Measurements from ENCODE around the gene LYSMD4.

LYSMD4 gene

GRCh38 chr15:99731336-99732123 lies 1.7 kb downstream of the LYSMD4 start:
- no peak for DNase-seq

- peak; percentile 4 for DNase-seq
These were observed 3.3 kb downstream of the LYSMD4 start for GRCh38 chr15:99729920-99730319.

- no peak for DNase-seq
These were observed 3.9 kb downstream of the LYSMD4 start for GRCh38 chr15:99729327-99729726.

GRCh38 chr15:99728916-99729315 lies 4.3 kb downstream of the LYSMD4 start:
- DNase-seq: no peak

- no peak for DNase-seq
These were observed 5.5 kb downstream of the LYSMD4 start for GRCh38 chr15:99727733-99728132.

GRCh38 chr15:99727330-99727729 lies 5.9 kb downstream of the LYSMD4 start:
- no peak for DNase-seq

- no peak for DNase-seq
These were observed 6.9 kb downstream of the LYSMD4 start for GRCh38 chr15:99726333-99726732.

GRCh38 chr15:99722406-99722805 lies 10.8 kb downstream of the LYSMD4 start:
- DNase-seq: no peak

- no peak for DNase-seq
These were observed 11.3 kb downstream of the LYSMD4 start for GRCh38 chr15:99721896-99722295.

- DNase-seq: no peak
These were observed 12.0 kb downstream of the LYSMD4 start for GRCh38 chr15:99721104-99721778.

GRCh38 chr15:99720533-99720932 lies 12.7 kb downstream of the LYSMD4 start:
- no peak for DNase-seq

GRCh38 chr15:99719096-99719541 lies 14.1 kb downstream of the LYSMD4 start:
- no peak for DNase-seq

- DNase-seq: no peak
These were observed 14.8 kb downstream of the LYSMD4 start for GRCh38 chr15:99718421-99718820.

- DNase-seq: no peak
These were observed 15.9 kb downstream of the LYSMD4 start for GRCh38 chr15:99717161-99718009.

- DNase-seq: no peak
These were observed 16.6 kb downstream of the LYSMD4 start for GRCh38 chr15:99716540-99717095.

GRCh38 chr15:99712415-99712814 lies 20.8 kb downstream of the LYSMD4 start:
- DNase-seq: no peak

- no peak for DNase-seq
These were observed 21.6 kb downstream of the LYSMD4 start for GRCh38 chr15:99711625-99712024.

GRCh38 chr15:99709243-99709986 lies 23.8 kb downstream of the LYSMD4 start:
- DNase-seq: no peak

- no peak for DNase-seq
These were observed 24.7 kb downstream of the LYSMD4 start for GRCh38 chr15:99708563-99708962.

GRCh38 chr15:99707473-99708270 lies 25.6 kb downstream of the LYSMD4 start:
- no peak for DNase-seq

GRCh38 chr15:99706557-99707303 lies 26.5 kb downstream of the LYSMD4 start:
- no peak for DNase-seq

Measured in NCI-H2171 treated with DMSO at 0.1 percent for 48 hours (cell line).